Gastroesophageal sphincter (tissue), 3 donors: Measurements from ENCODE around the gene IRAK2.

ENCODE experiments used
- EP300 ChIP-seq: sonication (generic); formaldehyde crosslinking; IDR thresholded peaks from one replicate; pipeline ENCODE4 v1.6.1; 2017; ENCODE audit warnings: antibody characterized with exemption, mild to moderate bottlenecking
- POLR2A ChIP-seq, 2 donors: fragments of 450-650 bp; IDR thresholded peaks; one replicate each; pipeline ENCODE4 v1.6.1; 2017; ENCODE audit warnings: antibody characterized with exemption in 2 of 2, mild to moderate bottlenecking in 2 of 2, moderate library complexity in 1 of 2
- POLR2AphosphoS5 ChIP-seq: sonication (generic); formaldehyde crosslinking; IDR thresholded peaks from one replicate; pipeline ENCODE4 v1.6.1; 2017; ENCODE audit warnings: antibody characterized with exemption
- TF ChIP-seq, protein P1 (sequence below), 4 experiments: fragments of 200-600 bp in 2 of 4; fragments of 450-650 bp in 2 of 4; sonication (generic) in 1 of 4; IDR thresholded peaks; one replicate each; pipeline ENCODE4 v1.5.1; 2017 to 2019; ENCODE audit warnings: antibody characterized with exemption in 4 of 4, mild to moderate bottlenecking in 2 of 4, moderate library complexity in 2 of 4

DNA sequence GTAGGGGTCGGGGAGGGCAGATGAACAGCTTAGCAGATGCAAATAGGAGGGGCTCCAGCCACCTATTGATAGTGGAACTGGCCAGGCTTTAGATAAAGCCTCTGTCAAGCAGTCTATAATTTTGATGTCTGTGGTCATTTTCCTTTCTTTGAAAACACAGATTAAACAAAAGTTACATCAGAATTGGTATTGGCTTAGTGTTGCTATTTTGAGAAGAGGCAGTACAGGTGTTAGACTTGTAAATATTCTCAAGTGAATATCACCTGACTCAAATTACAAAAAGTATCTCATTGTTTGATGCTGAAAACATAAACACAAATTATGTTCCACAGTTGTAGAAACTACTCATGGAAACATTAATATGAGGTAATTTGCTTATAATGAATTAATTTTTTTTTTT is 109.9 kb downstream of the IRAK2 start:
- TF ChIP-seq EP300 (no peak), POLR2AphosphoS5 (no peak), POLR2A (IDR thresholded peaks at IDR 0.05) (no peak)
- TF ChIP-seq, protein P1, sequence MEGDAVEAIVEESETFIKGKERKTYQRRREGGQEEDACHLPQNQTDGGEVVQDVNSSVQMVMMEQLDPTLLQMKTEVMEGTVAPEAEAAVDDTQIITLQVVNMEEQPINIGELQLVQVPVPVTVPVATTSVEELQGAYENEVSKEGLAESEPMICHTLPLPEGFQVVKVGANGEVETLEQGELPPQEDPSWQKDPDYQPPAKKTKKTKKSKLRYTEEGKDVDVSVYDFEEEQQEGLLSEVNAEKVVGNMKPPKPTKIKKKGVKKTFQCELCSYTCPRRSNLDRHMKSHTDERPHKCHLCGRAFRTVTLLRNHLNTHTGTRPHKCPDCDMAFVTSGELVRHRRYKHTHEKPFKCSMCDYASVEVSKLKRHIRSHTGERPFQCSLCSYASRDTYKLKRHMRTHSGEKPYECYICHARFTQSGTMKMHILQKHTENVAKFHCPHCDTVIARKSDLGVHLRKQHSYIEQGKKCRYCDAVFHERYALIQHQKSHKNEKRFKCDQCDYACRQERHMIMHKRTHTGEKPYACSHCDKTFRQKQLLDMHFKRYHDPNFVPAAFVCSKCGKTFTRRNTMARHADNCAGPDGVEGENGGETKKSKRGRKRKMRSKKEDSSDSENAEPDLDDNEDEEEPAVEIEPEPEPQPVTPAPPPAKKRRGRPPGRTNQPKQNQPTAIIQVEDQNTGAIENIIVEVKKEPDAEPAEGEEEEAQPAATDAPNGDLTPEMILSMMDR (IDR thresholded peaks at IDR 0.05), result no peak
